GM12874 (cell line): Measurements from ENCODE around the gene ATP1B3.

Experiments
- CTCF ChIP-seq: IDR thresholded peaks from 2 replicates; pipeline ENCODE4 v1.5.1; 2011; ENCODE audit warnings: low read depth, mild to moderate bottlenecking, control low read depth, low read length, moderate library complexity; ENCODE audit not compliant: insufficient read depth

Gene ATP1B3

GRCh38 chr3:141952611-141953010 lies 76.2 kb downstream of the ATP1B3 start:
- no peak for TF ChIP-seq CTCF

GRCh38 chr3:141955175-141955574 lies 78.7 kb downstream of the ATP1B3 start:
- no peak for TF ChIP-seq CTCF

GRCh38 chr3:141959589-141960554 lies 83.4 kb downstream of the ATP1B3 start:
- TF ChIP-seq CTCF: no peak

DNA sequence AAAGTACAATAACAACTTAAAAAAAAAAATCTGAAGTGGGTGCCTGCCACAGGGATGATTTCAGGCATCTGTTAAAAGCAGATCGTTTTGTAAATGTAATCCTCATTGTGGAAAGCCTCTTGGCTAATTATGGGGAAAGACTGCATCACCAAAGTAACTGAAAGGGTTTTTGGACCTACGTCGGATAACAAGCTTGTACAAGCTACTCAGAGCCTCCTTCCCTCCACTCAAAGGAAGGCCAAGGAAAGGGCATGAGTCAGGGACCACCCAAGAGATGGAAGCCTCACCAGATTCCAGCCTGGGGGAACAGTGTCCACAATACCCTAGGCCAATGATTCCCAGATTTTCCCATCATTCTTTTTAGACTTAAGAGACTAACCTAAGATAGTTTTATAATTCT lies 84.3 kb downstream of the ATP1B3 start:
- no peak for TF ChIP-seq CTCF

DNA sequence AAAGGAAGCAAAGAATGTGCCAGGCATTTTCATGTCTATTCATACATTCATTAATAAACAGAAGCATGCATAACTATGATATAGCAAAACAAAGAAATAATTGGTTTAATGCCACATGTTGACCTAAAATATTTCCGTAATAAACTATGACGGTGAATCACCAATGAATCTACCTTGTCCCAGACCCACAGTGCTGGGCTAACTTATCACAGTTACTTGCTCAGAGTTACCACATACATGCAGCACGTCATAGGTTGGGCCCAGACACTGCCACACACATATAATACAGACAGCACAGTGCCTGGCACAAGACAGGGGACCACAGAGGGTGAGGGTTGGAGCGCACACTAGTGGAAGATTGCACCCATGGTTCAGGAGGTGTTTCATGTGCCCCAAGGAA lies 86.9 kb downstream of the ATP1B3 start:
- TF ChIP-seq CTCF: no peak

GRCh38 chr3:141965471-141965870 lies 89.0 kb downstream of the ATP1B3 start:
- no peak for TF ChIP-seq CTCF

GRCh38 chr3:141969711-141970110 lies 93.3 kb downstream of the ATP1B3 start:
- TF ChIP-seq CTCF: no peak
